ENCODE results near the gene DDX42. TPM values are rescaled to one million over a fixed set of nuclear protein-coding genes. Genes with fewer than 3 reads are reported as not detected.
A peak's percentile ranks its signal among the peaks of the same experiment; 100 is the strongest.

The DDX42 gene
- total and polyA plus RNA-seq, 2 of the 13 experiments (the other 11 are each of a cell fraction or from before 2014, with no cell fraction given): 87.2 to 92.9 TPM

DNA sequence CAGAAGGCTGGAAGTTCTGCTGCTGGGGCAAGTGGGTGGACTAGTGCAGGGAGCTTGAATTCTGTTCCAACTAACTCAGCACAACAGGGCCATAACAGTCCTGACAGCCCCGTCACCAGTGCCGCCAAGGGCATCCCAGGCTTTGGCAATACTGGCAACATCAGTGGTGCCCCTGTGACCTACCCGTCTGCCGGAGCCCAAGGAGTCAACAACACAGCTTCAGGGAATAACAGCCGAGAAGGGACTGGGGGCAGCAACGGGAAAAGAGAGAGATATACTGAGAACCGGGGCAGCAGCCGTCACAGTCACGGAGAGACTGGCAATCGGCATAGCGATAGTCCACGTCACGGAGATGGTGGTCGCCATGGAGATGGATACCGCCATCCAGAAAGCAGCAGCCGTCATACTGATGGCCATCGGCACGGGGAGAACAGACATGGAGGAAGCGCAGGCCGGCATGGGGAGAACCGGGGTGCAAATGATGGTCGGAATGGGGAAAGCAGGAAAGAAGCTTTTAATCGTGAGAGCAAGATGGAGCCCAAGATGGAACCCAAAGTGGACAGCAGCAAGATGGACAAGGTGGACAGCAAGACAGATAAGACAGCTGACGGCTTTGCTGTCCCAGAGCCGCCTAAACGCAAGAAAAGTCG lies 43.9 kb downstream of the DDX42 start (continued):
- TF ChIP-seq ZNF296 (CRISPR knock-in tag; conservative IDR thresholded peaks at IDR 0.05) (0 out of 2 replicates have a peak, but pooled peaks have one; percentile 16), HES4 (CRISPR knock-in tag; IDR thresholded peaks at IDR 0.05; ENCODE audit: borderline replicate concordance) (no peak), GATAD1 (CRISPR knock-in tag; IDR thresholded peaks at IDR 0.05) (no peak), ZIK1 (CRISPR knock-in tag; IDR thresholded peaks at IDR 0.05; ENCODE audit: borderline replicate concordance, low read depth) (no peak), ZNF230 (CRISPR knock-in tag; IDR thresholded peaks at IDR 0.05) (no peak), CEBPB (IDR thresholded peaks at IDR 0.05; ENCODE audit: borderline replicate concordance, low read depth, low read length) (no peak), PCBP1 (IDR thresholded peaks at IDR 0.05; ENCODE audit: borderline replicate concordance, low read depth, low read length) (no peak), PHF21A (CRISPR knock-in tag; IDR thresholded peaks at IDR 0.05) (no peak), RBM22 (optimal IDR thresholded peaks at IDR 0.05; ENCODE audit: low read length) (peak; percentile 88), ATF7-NPFF (CRISPR knock-in tag; IDR thresholded peaks at IDR 0.05; ENCODE audit: low read depth) (no peak), ATM (IDR thresholded peaks at IDR 0.05; ENCODE audit: borderline replicate concordance) (no peak), AGO1 (IDR thresholded peaks at IDR 0.05; ENCODE audit: low read depth, low read length, poor library complexity, severe bottlenecking) (no peak), AKNA (CRISPR knock-in tag; IDR thresholded peaks at IDR 0.05; ENCODE audit: borderline replicate concordance) (no peak), GATA4 (IDR thresholded peaks at IDR 0.05; ENCODE audit: borderline replicate concordance, low read depth) (no peak), ZNF703 (CRISPR knock-in tag; IDR thresholded peaks at IDR 0.05; ENCODE audit: borderline replicate concordance) (no peak), KDM6A (CRISPR knock-in tag; IDR thresholded peaks at IDR 0.05; ENCODE audit: low read depth) (no peak), MTA1 (CRISPR knock-in tag; IDR thresholded peaks at IDR 0.05; ENCODE audit: borderline replicate concordance) (peak; percentile 28; the same call in 1 of the 2 replicates), JUN (CRISPR knock-in tag; IDR thresholded peaks at IDR 0.05) (no peak), ZNF143 (CRISPR knock-in tag; IDR thresholded peaks at IDR 0.05) (no peak), POGZ (CRISPR knock-in tag; IDR thresholded peaks at IDR 0.05) (no peak), RFX5 (IDR thresholded peaks at IDR 0.05; ENCODE audit: low read depth, low read length) (no peak), GPBP1L1 (CRISPR knock-in tag; IDR thresholded peaks at IDR 0.05) (no peak), DPF2 (CRISPR knock-in tag; IDR thresholded peaks at IDR 0.05; ENCODE audit: borderline replicate concordance, low read depth) (no peak)
- TF ChIP-seq, protein P1, sequence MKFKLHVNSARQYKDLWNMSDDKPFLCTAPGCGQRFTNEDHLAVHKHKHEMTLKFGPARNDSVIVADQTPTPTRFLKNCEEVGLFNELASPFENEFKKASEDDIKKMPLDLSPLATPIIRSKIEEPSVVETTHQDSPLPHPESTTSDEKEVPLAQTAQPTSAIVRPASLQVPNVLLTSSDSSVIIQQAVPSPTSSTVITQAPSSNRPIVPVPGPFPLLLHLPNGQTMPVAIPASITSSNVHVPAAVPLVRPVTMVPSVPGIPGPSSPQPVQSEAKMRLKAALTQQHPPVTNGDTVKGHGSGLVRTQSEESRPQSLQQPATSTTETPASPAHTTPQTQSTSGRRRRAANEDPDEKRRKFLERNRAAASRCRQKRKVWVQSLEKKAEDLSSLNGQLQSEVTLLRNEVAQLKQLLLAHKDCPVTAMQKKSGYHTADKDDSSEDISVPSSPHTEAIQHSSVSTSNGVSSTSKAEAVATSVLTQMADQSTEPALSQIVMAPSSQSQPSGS (CRISPR knock-in tag; IDR thresholded peaks at IDR 0.05): no peak
